K562 (cell line): Measurements from ENCODE around the gene CSF1R. TPM values are rescaled to one million over a fixed set of nuclear protein-coding genes. Genes with fewer than 3 reads are reported as not detected.

Source experiments
- CHCHD3 ChIP-seq: fragments of 250-450 bp; sonication (Bioruptor Pico); IDR thresholded peaks from 2 replicates; pipeline ENCODE4 v2.1.2; 2022; ENCODE audit warnings: mild to moderate bottlenecking
- CHD4 ChIP-seq: fragments of 200-600 bp; sonication (generic); IDR thresholded peaks from 3 replicates; pipeline ENCODE4 v1.6.1; 2012; ENCODE audit warnings: low read depth, mild to moderate bottlenecking, mixed read lengths, low read length, inconsistent platforms; ENCODE audit not compliant: insufficient read depth, insufficient replicate concordance, poor library complexity, severe bottlenecking
- CREB1 ChIP-seq, 2 experiments: sonication (generic) in 1 of 2; formaldehyde crosslinking in 1 of 2; IDR thresholded peaks; 2 replicates each; pipeline versions ENCODE4 v1.6.1 to v1.8.0; 2012 to 2022; ENCODE audit warnings: inconsistent platforms in 1 of 2, mild to moderate bottlenecking in 1 of 2, missing genetic modification reagents in 1 of 2, moderate library complexity in 1 of 2
- CREBBP ChIP-seq: IDR thresholded peaks from one replicate; pipeline ENCODE4 v1.6.1; 2012; ENCODE audit warnings: low read depth, mild to moderate bottlenecking, control low read depth, inconsistent platforms, low read length
- FOS ChIP-seq: IDR thresholded peaks from 3 replicates; pipeline ENCODE4 v1.6.1; 2011; ENCODE audit not compliant: insufficient read length; ENCODE audit errors: extremely low read depth
- GABPB1 ChIP-seq: sonication (generic); formaldehyde crosslinking; IDR thresholded peaks from 2 replicates; pipeline ENCODE4 v1.8.0; 2022; ENCODE audit warnings: mild to moderate bottlenecking, missing genetic modification reagents
- HMG20B ChIP-seq: fragments of 250-450 bp; sonication (Bioruptor Pico); IDR thresholded peaks from 2 replicates; pipeline ENCODE4 v1.5.0; 2021; ENCODE audit warnings: mild to moderate bottlenecking
- HNRNPL ChIP-seq: fragments of 200-400 bp; formaldehyde crosslinking; IDR thresholded peaks from 2 replicates; pipeline ENCODE4 v1.6.1; 2017; ENCODE audit warnings: low read depth, mild to moderate bottlenecking, low read length
- IFI16 ChIP-seq: fragments of 250-450 bp; sonication (Bioruptor Pico); IDR thresholded peaks from 2 replicates; pipeline ENCODE4 v2.1.2; 2022; ENCODE audit warnings: mild to moderate bottlenecking, inconsistent platforms
- KDM5B ChIP-seq: fragments of 200-600 bp; sonication (generic); IDR thresholded peaks from 2 replicates; pipeline ENCODE4 v1.6.1; 2012; ENCODE audit warnings: low read depth, mild to moderate bottlenecking, moderate library complexity, low read length, control low read depth, inconsistent platforms; ENCODE audit not compliant: insufficient replicate concordance
- KLF1 ChIP-seq: fragments of 450-650 bp; IDR thresholded peaks from 2 replicates; pipeline ENCODE4 v1.6.1; 2016; ENCODE audit warnings: missing genetic modification characterization, missing compliant biosample characterization
- MYC ChIP-seq, 2 experiments: fragments of 250-450 bp in 1 of 2; sonication (Bioruptor Pico) in 1 of 2; IDR thresholded peaks; 2 replicates each; pipeline versions ENCODE4 v1.5.1 to v1.6.1; 2012 to 2021; ENCODE audit warnings: low read depth in 2 of 2, borderline replicate concordance in 1 of 2, improper control_type of control experiment in 1 of 2, low read length in 1 of 2, mild to moderate bottlenecking in 1 of 2, moderate library complexity in 1 of 2
- NEUROD1 ChIP-seq: fragments of 150-350 bp; IDR thresholded peaks from 2 replicates; pipeline ENCODE4 v1.6.1; 2014; ENCODE audit warnings: borderline replicate concordance, low read length, low read depth; ENCODE audit not compliant: partially characterized antibody
- RBM15 ChIP-seq: fragments of 200-400 bp; formaldehyde crosslinking; IDR thresholded peaks from 2 replicates; pipeline ENCODE4 v1.6.1; 2018; ENCODE audit warnings: mild to moderate bottlenecking, low read length, moderate library complexity; ENCODE audit not compliant: insufficient read depth
- RCOR1 ChIP-seq, 2 experiments: IDR thresholded peaks; 2 replicates each; pipeline ENCODE4 v1.6.1; 2012; ENCODE audit warnings: low read depth in 2 of 2, low read length in 2 of 2, borderline replicate concordance in 1 of 2, improper control_type of control experiment in 1 of 2
- RNF2 ChIP-seq: sonication (generic); IDR thresholded peaks from 2 replicates; pipeline ENCODE4 v1.6.1; 2016
- TAF1 ChIP-seq: IDR thresholded peaks from 2 replicates; pipeline ENCODE4 v1.6.1; 2011; ENCODE audit warnings: mild to moderate bottlenecking, low read length, moderate library complexity; ENCODE audit not compliant: insufficient read depth, control insufficient read depth, severe bottlenecking; ENCODE audit errors: extremely low read depth
- ZBTB11 ChIP-seq, 3 experiments: fragments of 200-800 bp in 1 of 3; fragments of 250-450 bp in 1 of 3; fragments of 450-650 bp in 1 of 3; sonication (Bioruptor Pico) in 1 of 3; sonication (Bioruptor generic) in 1 of 3; formaldehyde crosslinking in 1 of 3; IDR thresholded peaks; 2 replicates each; pipeline versions ENCODE4 v1.6.1 to v1.8.0; 2016 to 2022; ENCODE audit warnings: mild to moderate bottlenecking in 2 of 3, missing genetic modification characterization in 2 of 3, missing compliant biosample characterization in 1 of 3, moderate library complexity in 1 of 3
- ZBTB33 ChIP-seq: sonication (generic); formaldehyde crosslinking; IDR thresholded peaks from 2 replicates; pipeline ENCODE4 v1.8.1; 2023; ENCODE audit warnings: mild to moderate bottlenecking, missing genetic modification reagents
- ZFP30 ChIP-seq: fragments of 250-450 bp; sonication (Bioruptor Pico); IDR thresholded peaks from 2 replicates; pipeline ENCODE4 v1.8.0; 2022; ENCODE audit warnings: moderate library complexity, mild to moderate bottlenecking, inconsistent platforms, borderline replicate concordance
- ZKSCAN3 ChIP-seq: fragments of 250-450 bp; sonication (Bioruptor Pico); IDR thresholded peaks from 2 replicates; pipeline ENCODE4 v1.4.0; 2020
- ZNF140 ChIP-seq: fragments of 250-450 bp; sonication (Bioruptor Pico); IDR thresholded peaks from 2 replicates; pipeline ENCODE4 v1.8.0; 2021; ENCODE audit warnings: moderate library complexity, mild to moderate bottlenecking, inconsistent platforms
- polyA plus RNA-seq, 8 experiments: library from polyadenylated mRNA; depleted of rRNA in 4 of 8; stranded (reverse) in 5 of 8; unstranded in 3 of 8; fragments of >200 nt; fragmentation: Nextera tagmentation in 2 of 8; fragmentation: Illumina TruSeq in 1 of 8; extraction: Ambion mirVana in 2 of 8; extraction: Trizol in 1 of 8; gene quantifications; 2 replicates each; pipeline versions ENCODE4 v1.2.1 to v1.2.3, GENCODE V29; 2011 to 2014; ENCODE audit warnings: inconsistent platforms in 1 of 8, missing spikeins in 1 of 8
- total RNA-seq, 7 experiments: library from RNA; depleted of rRNA in 6 of 7; stranded (reverse); fragments of >200 nt in 6 of 7; fragmentation: Illumina TruSeq in 2 of 7; extraction: Trizol in 2 of 7; gene quantifications; 2 replicates each; pipeline versions ENCODE4 v1.2.1 to v1.2.3, GENCODE V29; 2011 to 2021; ENCODE audit warnings: low replicate concordance in 1 of 7

CSF1R gene
- total and polyA plus RNA-seq, 9 of the 15 experiments (the other 6 are each of a cell fraction or from before 2014, with no cell fraction given) = 0.03 to 0.64 (median 0.20) TPM; not detected in 6

DNA sequence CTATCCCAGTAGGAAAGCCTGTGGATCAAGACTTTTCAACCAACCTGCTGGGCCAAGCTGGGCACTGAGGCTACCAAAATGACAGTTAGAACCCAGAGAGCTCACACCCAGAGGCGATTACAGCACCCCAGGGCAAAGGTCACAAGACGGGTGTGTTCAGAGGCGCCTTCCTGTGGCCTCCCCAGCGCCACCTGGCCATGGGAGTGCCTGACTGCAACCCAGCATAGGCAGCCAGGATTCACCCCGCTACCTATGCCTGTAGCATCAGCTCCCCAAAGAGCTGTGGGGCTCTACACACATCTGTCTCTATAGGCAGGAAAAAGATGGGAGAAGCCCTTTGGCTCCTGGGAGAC, 35.8 kb upstream of the CSF1R start (continued):
- TF ChIP-seq ZBTB33 = peak; percentile 63
- TF ChIP-seq GABPB1 (CRISPR knock-in tag) = no peak
- TF ChIP-seq RCOR1 (IDR thresholded peaks at IDR 0.05; ENCODE audit: borderline replicate concordance in 1 of 2, low read depth in 2 of 2, low read length in 2 of 2) = peak in 1 of 2 experiments; percentile 30; a peak in 1 of 4 replicates
- TF ChIP-seq ZKSCAN3 (CRISPR knock-in tag) = no peak
- no peak for TF ChIP-seq IFI16
- TF ChIP-seq CREB1 (IDR thresholded peaks at IDR 0.05) = no peak
- TF ChIP-seq CREB1 (CRISPR knock-in tag; IDR thresholded peaks at IDR 0.05) = no peak
- no peak for TF ChIP-seq TAF1
- TF ChIP-seq CHCHD3 = no peak
- TF ChIP-seq CREBBP = no peak
- no peak for TF ChIP-seq KLF1 (tag)
- no peak for TF ChIP-seq HNRNPL
- TF ChIP-seq FOS = no peak
- no peak for TF ChIP-seq KDM5B
- TF ChIP-seq RNF2 = no peak
- no peak for TF ChIP-seq ZBTB11 (CRISPR knock-in tag; IDR thresholded peaks at IDR 0.05)
- TF ChIP-seq CHD4 = no peak
- no peak for TF ChIP-seq RBM15
- TF ChIP-seq ZFP30 = no peak
- no peak for TF ChIP-seq ZNF140 (CRISPR knock-in tag)
- TF ChIP-seq NEUROD1 = no peak
- 0 out of 2 replicates have a peak, but pooled peaks have one; percentile 33 for TF ChIP-seq MYC (IDR thresholded peaks at IDR 0.05; ENCODE audit: low read depth, low read length)
- TF ChIP-seq MYC (CRISPR knock-in tag; IDR thresholded peaks at IDR 0.05; ENCODE audit: borderline replicate concordance, low read depth) = no peak
- no peak for TF ChIP-seq HMG20B
